HUES64 (cell line): Measurements from ENCODE around the gene TRIP10.

Experiments
- H3K27ac ChIP-seq: 2 replicates; pipeline ENCODE4 v1.7.0; 2013; ENCODE audit warnings: low read depth, low read length, inconsistent platforms
- H3K27me3 ChIP-seq: 2 replicates; pipeline ENCODE4 v1.6.1; 2013; ENCODE audit warnings: mild to moderate bottlenecking, low read length; ENCODE audit not compliant: insufficient read depth
- H3K36me3 ChIP-seq: 2 replicates; pipeline ENCODE4 v1.6.1; 2013; ENCODE audit warnings: mild to moderate bottlenecking, low read length; ENCODE audit not compliant: insufficient read depth
- H3K4me1 ChIP-seq: 2 replicates; pipeline ENCODE4 v1.6.1; 2013; ENCODE audit warnings: mild to moderate bottlenecking, low read length, moderate library complexity; ENCODE audit not compliant: insufficient read depth
- H3K4me3 ChIP-seq: 2 replicates; pipeline ENCODE4 v1.5.1; 2013; ENCODE audit warnings: mild to moderate bottlenecking, low read length, moderate library complexity
- H3K9ac ChIP-seq: 2 replicates; pipeline ENCODE4 v1.6.1; 2013; ENCODE audit warnings: mild to moderate bottlenecking, low read depth, low read length
- H3K9me3 ChIP-seq: 2 replicates; pipeline ENCODE4 v1.6.1; 2013; ENCODE audit warnings: low read depth, low read length; ENCODE audit not compliant: insufficient read depth
- WGBS: fragments of 150-250, 120-280 bp; methylation state at CpG from one replicate; pipeline ENCODE4 v1.1.7; 2013; ENCODE audit warnings: missing lambda C conversion rate; 5-methylcytosine and 5-hydroxymethylcytosine counted together

TRIP10 gene

GRCh38 chr19:6712231-6712630 is 27.2 kb upstream of the TRIP10 start:
- Histone ChIP-seq H3K27me3 (peaks cover 29% of the 10 kb centered on the region), H3K36me3 (no peaks in the 10 kb centered on the region), H3K9ac (no peak overlapping the region), H3K4me1 (no peaks in the 10 kb centered on the region), H3K27ac (no peak overlapping the region), H3K9me3 (no peaks in the 10 kb centered on the region), H3K4me3 (no peak overlapping the region)
- WGBS, result 88% methylated on average over 16 of the region's 16 CpGs

GRCh38 chr19:6712692-6713670 is 26.5 kb upstream of the TRIP10 start:
- no peak overlapping the region for H3K4me3 ChIP-seq
- no peaks in the 10 kb centered on the region for H3K4me1 ChIP-seq
- H3K9ac ChIP-seq, result no peak overlapping the region
- H3K9me3 ChIP-seq, result no peaks in the 10 kb centered on the region
- WGBS, result 89% methylated on average over 20 of the region's 20 CpGs
- no peak overlapping the region for H3K27ac ChIP-seq
- peaks cover 29% of the 10 kb centered on the region for H3K27me3 ChIP-seq
- no peaks in the 10 kb centered on the region for H3K36me3 ChIP-seq

GRCh38 chr19:6713773-6714692 is 25.4 kb upstream of the TRIP10 start:
- no peaks in the 10 kb centered on the region for H3K9me3 ChIP-seq
- no peak overlapping the region for H3K27ac ChIP-seq
- H3K4me1 ChIP-seq, result no peaks in the 10 kb centered on the region
- H3K9ac ChIP-seq, result no peak overlapping the region
- no peaks in the 10 kb centered on the region for H3K36me3 ChIP-seq
- WGBS, result 87% methylated on average over 21 of the region's 24 CpGs
- H3K27me3 ChIP-seq, result peaks cover 27% of the 10 kb centered on the region
- no peak overlapping the region for H3K4me3 ChIP-seq

- WGBS, result 81% methylated on average over 11 of the region's 11 CpGs
- H3K27me3 ChIP-seq, result peaks cover 19% of the 10 kb centered on the region
- no peaks in the 10 kb centered on the region for H3K9me3 ChIP-seq
- no peaks in the 10 kb centered on the region for H3K4me1 ChIP-seq
- no peak overlapping the region for H3K4me3 ChIP-seq
- H3K9ac ChIP-seq, result no peak overlapping the region
- H3K27ac ChIP-seq, result no peak overlapping the region
- H3K36me3 ChIP-seq, result no peaks in the 10 kb centered on the region
These were observed 24.5 kb upstream of the TRIP10 start for GRCh38 chr19:6714749-6715555.

GRCh38 chr19:6716610-6716970 is 22.9 kb upstream of the TRIP10 start:
- no peak overlapping the region for H3K27ac ChIP-seq
- H3K36me3 ChIP-seq, result no peaks in the 10 kb centered on the region
- H3K9ac ChIP-seq, result no peak overlapping the region
- no peaks in the 10 kb centered on the region for H3K4me1 ChIP-seq
- H3K9me3 ChIP-seq, result no peaks in the 10 kb centered on the region
- WGBS, result 54% methylated on average over 6 of the region's 6 CpGs
- no peak overlapping the region for H3K4me3 ChIP-seq
- H3K27me3 ChIP-seq, result peaks cover 3% of the 10 kb centered on the region; the same call in 1 of the 2 replicates

GRCh38 chr19:6717036-6717435 is 22.4 kb upstream of the TRIP10 start:
- no peak overlapping the region for H3K9ac ChIP-seq
- no peak overlapping the region for H3K4me3 ChIP-seq
- H3K4me1 ChIP-seq, result no peaks in the 10 kb centered on the region
- H3K36me3 ChIP-seq, result no peaks in the 10 kb centered on the region
- H3K9me3 ChIP-seq, result no peaks in the 10 kb centered on the region
- no peaks in the 10 kb centered on the region for H3K27me3 ChIP-seq
- WGBS, result 76% methylated on average over 10 of the region's 10 CpGs
- no peak overlapping the region for H3K27ac ChIP-seq

- no peak overlapping the region for H3K9ac ChIP-seq
- no peaks in the 10 kb centered on the region for H3K9me3 ChIP-seq
- H3K27ac ChIP-seq, result no peak overlapping the region
- H3K27me3 ChIP-seq, result no peaks in the 10 kb centered on the region
- H3K4me3 ChIP-seq, result no peak overlapping the region
- no peaks in the 10 kb centered on the region for H3K4me1 ChIP-seq
- WGBS, result 78% methylated on average over 4 of the region's 4 CpGs
- H3K36me3 ChIP-seq, result no peaks in the 10 kb centered on the region
These were observed 22.0 kb upstream of the TRIP10 start for GRCh38 chr19:6717441-6717971.

- Histone ChIP-seq H3K4me3 (no peak overlapping the region; the same call in 1 of the 2 replicates), H3K9me3 (no peaks in the 10 kb centered on the region), H3K4me1 (no peaks in the 10 kb centered on the region), H3K27ac (no peak overlapping the region), H3K36me3 (no peaks in the 10 kb centered on the region), H3K27me3 (no peaks in the 10 kb centered on the region), H3K9ac (no peak overlapping the region)
- 89% methylated on average over 23 of the region's 23 CpGs for WGBS
These were observed 21.3 kb upstream of the TRIP10 start for GRCh38 chr19:6718111-6718740.

GRCh38 chr19:6718741-6719539 is 20.5 kb upstream of the TRIP10 start:
- H3K27me3 ChIP-seq, result no peaks in the 10 kb centered on the region
- no peak overlapping the region for H3K9ac ChIP-seq
- no peaks in the 10 kb centered on the region for H3K36me3 ChIP-seq
- H3K4me1 ChIP-seq, result no peaks in the 10 kb centered on the region
- H3K9me3 ChIP-seq, result no peaks in the 10 kb centered on the region
- no peak overlapping the region for H3K27ac ChIP-seq
- WGBS, result 91% methylated on average over 21 of the region's 21 CpGs
- no peak overlapping the region for H3K4me3 ChIP-seq

- Histone ChIP-seq H3K4me3 (no peak overlapping the region), H3K27me3 (no peaks in the 10 kb centered on the region), H3K9ac (no peak overlapping the region), H3K27ac (no peak overlapping the region), H3K36me3 (no peaks in the 10 kb centered on the region), H3K4me1 (no peaks in the 10 kb centered on the region), H3K9me3 (no peaks in the 10 kb centered on the region)
- 91% methylated on average over 6 of the region's 6 CpGs for WGBS
These were observed 20.0 kb upstream of the TRIP10 start for GRCh38 chr19:6719540-6719861.
